NCI-H345 (cell line): ENCODE measurements around the gene RIC8B.
A peak's percentile ranks its signal among the peaks of the same experiment; 100 is the strongest.
"Not testable (repeated sequence)": the region's sequence is repeated elsewhere in the genome, so short reads cannot be mapped to it uniquely, and the experiment has no call there.

Experiments
- DNase-seq: peaks from one replicate; lab custom pipeline; 2025; lab: John Stamatoyannopoulos, UW

Gene RIC8B

DNA sequence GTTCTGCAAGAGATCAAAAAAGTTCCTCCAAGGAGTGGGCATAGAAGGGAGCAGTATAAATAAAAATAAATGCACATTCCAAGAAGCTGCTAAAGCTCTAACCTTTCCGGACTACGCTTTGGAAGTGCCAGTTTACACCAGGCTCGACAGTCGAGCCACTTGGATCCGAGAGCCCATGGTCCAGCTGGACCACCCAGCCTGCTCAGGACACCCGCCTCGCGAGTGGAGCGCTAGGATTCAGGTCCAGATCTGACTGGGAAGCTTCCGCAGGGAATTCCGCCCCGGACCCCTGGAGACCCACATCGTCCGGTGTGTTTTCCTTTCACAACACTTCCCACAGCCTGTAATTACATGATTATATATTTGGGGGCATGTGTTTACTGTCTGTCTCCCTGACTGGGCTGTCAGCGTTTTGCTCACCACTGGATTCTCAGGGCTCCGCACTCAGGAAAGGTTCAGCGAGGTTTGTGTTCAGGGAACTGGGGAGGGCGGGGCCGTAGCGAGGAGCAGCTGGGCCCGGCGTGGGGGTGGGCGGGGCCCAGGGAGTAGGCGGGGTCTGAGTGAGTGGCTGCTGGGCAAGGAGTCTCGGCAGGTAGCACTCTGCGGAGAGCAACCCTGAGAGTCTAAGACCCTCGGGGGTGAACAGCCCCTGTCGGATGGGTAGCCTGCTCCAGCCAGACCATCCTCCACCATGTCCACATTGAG, 128.9 kb downstream of the RIC8B start:
- DNase-seq, result no peak

DNA sequence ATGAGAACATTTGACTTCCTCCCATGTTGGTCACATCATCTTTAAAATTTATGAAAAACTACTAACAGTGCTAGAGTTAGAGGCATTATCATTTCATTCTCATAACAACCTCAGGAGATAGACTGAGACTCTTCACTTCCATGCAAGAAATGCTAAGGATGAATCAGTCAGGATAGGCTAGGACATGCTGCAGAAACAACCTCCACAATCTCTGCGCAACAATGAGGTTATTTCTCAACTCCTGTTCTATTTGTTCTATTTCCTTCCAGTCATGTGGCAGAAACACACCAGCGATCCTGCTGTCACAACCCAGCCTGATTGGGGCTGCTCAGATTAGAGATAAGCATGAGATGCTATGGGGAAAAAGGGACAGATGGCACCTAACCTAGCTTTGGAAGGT, 132.2 kb downstream of the RIC8B start:
- DNase-seq, result no peak

DNA sequence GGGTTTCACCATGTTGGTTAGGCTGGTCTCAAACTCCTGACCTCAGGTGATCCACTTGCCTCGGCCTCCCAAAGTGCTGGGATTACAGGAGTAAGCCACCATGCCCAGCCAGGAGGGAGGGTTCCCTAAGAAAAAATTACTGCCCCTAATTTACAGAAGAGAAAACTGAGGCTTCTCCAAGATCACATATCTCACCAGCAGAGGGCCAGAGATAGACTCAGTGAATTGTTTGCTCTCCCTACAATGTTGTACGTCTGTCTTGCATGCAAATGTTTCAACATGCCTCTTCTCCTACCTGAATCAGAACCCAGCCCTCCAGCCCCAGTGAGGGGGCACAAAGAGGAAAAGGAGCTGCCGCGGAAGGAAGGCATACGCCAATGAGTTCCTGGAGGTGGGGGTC, 132.9 kb downstream of the RIC8B start:
- no peak for DNase-seq

DNA sequence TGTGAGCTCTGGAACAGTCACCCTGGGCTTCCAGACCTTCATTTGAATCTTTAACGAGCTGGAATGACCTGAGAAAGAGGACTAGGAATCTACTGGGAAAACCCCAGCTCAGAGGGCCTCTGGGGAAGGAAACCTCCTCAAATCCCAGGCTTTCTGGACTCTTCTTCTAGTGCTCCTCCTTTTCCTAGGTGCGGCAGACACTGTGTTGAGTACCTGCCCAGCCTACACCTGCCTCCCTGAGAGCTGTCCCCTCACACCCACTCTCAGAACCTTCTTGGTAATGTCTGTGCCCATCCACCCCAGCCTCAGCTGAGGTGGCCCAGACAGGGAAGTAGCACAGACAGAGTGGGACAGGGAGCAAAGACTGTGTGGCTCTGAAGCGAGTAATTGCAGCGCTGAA, 133.4 kb downstream of the RIC8B start:
- DNase-seq, result no peak

DNA sequence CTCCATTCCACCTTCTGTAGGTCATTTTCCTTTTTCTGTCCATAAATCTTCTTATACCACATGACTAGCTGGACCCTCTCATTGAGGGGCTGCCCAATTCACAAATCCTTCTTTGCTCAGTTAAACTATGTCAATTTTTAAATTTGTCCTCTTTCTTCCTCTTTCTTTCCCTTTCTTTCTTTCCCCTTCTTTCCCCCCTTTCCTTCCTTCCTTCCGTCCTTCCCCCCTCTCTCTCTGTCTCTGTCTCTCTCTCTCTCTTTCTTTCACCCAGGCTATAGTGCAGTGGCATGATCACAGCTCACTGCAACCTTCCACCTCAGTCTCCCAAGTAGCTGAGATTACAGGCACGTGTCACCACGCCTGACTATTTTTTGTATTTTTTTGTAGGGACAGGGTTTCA, 134.1 kb downstream of the RIC8B start:
- no peak for DNase-seq

DNA sequence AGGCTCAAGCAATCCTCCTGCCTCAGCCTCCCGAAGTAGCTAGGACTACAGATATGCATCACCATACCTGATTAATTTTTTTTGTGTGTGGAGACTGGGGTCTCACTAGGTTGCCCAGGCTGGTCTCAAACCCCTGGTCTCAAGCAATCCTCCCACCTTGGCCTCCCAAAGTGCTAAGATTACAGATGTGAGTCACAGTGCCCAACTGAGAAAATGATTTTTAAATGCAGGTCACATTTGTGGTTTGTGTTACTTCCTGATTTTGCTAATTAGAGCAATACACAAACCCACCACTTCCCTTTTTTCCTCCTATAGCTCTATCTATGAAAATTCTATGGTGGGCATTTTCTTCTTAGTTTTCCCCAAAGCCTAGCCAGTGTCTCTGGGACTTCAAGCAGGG, 135.7 kb downstream of the RIC8B start:
- DNase-seq, result no peak

DNA sequence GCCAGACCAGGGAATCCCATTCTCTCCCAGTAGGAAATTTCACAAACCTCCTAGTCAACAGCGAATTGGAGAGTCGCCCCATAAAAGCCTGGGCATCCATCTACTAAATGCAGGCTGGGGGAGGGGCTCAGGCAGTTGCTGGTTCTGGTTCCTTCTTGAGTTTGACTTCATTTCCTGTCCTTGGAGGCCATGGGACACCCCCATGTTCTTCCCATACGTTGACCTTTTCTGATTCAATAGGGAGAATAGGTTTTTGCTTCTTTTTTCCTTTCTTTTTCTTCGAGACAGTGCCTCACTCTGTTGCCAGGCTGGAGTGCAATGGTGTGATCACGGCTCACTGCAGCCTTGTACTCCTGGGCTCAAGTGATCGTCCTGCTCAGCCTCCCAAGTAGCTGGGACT, 137.1 kb downstream of the RIC8B start:
- DNase-seq, result no peak

DNA sequence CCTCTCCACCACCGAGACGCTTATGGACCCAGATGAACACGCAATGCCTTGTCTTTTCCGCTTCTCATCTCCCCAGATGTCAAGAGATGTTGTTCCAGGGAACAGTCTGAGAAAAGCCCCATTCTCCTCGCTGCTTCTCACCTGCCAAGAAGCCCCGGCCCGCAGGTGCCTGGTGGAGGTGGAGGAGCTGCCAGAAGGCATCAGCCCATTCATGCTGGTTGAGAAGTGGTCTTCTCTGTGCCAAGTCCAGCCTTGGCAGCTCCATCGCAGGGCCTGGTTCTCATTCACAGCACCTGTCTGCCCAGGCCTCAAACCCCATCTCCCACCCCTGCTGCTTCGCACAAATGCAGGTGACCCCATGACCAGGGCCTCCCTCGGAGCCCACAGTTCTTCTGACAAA, 139.0 kb downstream of the RIC8B start:
- no peak for DNase-seq

DNA sequence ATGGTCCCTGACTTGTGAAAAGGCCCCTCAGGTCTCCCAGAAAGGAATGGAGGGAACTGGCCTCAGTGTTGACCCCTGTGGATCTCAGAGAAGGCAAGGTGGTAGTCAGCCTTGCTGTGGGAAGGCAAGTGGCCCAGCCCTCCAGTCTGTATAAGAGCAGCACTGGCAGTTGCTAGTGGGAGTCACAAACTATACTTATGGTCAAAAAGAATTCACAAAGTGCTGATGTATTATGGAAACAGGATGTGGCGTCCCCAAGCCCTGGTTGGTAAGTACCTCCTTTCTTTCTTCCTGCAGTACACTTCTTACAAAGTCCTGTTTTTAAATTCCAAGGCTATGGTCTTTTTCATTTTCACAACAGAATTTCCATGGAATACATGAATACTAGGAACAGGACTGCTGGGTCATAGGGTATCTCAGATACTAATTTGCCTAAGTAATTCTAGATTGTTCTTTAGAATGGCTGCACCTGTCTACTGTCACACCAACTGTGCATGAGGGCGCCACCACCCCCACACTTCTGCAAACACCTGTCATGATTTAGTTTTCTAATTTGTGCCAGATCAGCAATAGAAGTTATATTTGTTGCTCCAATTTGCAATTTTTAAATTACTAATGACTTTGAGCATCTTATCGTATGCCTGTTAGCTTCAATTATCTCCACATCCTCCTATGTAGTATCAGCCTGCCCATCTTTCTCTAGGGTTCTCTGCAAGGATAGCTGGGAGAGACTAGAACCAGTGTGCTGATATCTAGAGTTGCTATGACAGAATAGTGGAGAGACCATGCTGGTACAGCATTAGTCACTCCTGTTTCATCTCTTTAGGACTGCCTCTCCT, 140.5 kb downstream of the RIC8B start:
- DNase-seq, result no peak

DNA sequence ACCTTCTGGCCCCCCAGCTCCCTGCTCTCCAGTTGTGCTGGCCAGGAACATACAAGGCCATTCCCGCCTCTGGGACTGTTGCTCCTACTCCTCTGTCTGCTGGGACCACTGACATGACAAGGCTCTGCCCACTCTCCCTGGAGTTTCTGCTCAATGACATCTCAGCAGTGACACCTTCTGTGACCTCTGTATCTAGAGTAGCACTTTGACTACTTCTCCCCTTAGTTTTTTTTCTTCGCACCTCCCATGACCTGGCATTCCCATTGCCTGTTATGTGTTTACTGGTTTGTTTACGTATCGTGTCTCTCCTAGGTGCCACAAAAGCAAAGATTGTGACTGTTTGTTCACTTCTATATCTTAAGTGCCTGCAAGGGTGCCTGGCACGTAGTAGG, 141.1 kb downstream of the RIC8B start:
- no peak for DNase-seq

DNA sequence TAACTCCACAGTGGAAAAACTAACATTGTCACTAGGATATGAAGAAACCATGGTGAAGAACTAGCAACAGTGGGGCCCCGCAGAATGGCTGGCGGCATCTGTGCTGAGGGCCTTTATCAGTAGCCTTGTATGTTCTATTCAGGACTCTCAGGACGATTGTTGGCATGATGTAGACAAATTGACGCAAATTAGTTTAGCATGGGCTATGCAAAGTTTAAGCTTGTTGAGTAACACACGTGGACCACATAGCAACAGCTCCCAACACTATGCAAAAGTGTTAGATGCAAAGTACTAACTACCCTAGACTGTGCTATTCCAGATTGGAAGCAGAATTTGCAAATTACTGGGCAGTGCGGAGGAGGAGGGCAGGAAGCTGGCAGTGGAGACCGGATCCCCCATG, 143.0 kb downstream of the RIC8B start:
- DNase-seq, result no peak

DNA sequence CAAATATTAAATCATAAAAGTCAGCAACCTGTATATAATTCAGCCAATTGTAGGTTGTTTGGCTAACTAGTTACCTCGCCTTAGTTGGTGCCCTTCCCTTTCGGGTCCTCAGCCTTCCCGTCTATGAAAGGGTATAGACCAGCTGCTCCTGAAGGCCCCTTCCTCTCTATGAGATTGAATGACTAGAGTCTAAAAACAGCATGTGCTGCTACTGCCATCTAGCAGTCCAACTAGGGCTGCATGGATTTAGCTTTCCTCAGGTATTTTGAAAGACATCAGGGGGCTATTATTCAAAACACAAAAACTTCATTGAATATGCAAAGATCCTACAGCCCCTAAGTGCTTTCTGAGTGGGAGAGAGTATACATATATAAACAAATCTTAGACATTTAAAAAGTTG, 144.3 kb downstream of the RIC8B start:
- peak; percentile 60 for DNase-seq

DNA sequence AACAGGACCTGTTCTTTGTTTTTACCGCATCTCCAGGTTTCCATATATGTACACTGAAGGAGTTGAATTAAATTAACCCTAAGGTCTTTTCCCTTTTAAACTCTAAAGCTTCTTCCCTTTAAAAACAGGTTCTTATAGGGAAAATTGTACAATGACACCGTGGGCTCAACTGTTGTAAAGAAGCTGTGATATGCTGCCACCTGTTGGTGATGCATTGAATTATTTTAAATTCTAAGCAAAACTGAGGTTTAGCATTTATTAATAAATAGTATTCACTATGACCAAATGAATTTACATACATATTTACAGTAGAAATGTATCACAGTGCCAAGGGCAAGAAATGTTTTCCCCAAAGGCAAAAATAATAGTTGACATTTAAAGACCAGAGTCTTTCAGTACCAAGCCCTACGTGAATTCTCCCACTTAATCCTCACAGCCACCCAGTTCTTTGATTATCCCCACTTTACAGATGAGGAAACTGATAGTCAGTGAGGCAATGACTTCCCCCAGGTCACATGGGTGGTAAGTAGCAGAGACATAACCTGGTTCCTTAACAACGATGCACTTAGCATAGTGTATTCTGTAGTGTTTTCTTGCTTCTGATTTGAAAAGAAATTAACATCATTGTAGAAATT, 145.5 kb downstream of the RIC8B start:
- peak; percentile 53 for DNase-seq

DNA sequence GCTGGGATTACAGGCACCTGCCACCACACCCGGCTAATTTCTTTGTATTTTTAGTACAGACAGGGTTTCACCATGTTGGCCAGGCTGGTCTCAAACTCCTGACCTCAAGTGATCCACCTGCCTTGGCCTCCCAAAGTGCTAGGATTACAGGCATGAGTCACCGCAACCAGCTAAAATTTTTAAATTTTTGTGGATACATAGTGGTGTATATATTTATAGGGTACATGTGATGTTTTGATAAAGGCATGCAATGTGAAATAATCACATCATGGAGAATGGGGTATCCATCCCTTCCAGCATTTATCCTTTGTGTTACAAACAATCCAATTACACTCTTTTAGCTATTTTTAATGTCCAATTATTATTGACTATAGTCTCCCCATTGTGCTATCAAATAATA, 147.5 kb downstream of the RIC8B start:
- DNase-seq, result not testable (repeated sequence)

DNA sequence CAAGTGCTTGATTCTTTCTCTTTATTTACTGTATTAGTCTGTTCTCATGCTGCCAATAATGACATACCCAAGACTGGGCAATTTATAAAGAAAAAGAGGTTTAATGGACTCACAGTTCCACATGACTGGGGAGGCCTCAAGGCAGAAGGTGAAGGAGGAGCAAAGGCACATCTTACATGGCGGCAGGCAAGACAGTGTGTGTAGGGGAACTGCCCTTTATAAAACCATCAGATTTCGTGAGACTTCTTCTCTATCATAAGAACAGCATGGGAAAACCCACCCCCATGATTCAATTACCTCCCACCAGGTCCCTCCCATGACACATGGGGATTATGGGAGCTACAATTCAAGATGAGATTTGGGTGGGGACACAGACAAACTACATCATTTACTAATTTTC, 149.1 kb downstream of the RIC8B start:
- not testable (repeated sequence) for DNase-seq

DNA sequence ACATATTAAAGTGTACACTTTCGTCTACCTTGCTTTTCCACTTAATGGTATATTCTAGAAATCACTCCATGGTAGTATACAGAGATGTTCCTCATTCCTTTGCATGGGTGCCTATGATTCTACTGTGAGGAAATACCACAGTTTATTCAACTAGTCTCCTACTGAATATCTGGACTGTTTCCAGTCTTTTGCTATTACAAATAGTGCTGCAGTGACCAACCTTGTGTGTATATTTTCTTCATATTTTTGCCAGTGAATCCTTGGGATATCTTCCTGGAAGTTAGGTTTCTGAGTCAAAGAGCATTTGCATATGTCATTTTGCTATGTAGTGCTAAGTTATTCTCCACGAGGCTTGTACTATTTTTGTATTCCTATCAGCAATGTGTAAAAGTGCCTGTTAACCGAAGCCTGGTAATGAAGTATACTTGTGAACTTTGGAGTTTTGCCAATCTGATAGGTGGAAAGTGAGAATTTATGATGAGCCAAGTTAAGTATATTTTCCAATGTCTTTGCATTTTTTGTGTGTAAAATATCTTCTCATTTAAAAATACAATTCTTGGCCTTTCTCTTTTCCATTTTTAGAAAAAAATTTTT, 149.9 kb downstream of the RIC8B start:
- DNase-seq, result no peak

DNA sequence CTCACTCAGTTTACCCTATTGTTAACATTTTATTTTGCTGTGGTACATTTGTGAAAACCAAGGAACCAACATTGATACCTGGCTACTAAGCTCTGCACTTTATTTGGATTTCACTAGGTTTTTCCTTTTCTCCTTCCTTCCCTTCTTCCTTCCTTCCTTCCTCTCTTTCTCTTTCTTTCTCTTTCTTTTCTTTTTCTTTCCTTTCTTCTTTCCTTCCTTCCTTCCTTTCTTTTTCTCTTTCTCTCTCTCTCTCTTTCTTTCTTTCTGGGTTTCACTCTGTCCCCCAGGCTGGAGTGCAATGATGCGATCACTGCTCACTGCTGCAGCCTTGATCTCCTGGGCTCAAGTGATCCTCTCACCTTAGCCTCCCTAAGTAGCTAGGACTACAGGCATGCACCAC, 152.2 kb downstream of the RIC8B start:
- DNase-seq, result no peak

DNA sequence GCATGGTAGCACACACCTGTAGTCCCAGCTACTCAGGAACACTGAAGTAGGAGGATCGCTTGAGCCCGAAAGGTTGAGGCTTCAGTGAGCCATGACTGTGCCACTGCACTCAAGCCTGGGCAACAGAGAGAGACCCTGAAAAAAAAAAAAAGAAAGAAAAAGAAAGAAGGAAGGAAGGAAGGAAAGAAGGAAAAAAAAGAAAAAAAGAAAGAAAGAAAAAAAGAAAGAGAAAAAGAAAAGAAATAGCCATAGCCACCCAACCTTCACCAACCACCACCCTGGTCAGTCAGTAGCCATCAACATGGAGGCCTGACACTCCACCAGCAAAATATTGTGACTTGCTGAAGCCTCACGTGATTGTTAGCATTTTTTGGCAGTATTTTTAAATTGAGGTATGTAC, 159.8 kb downstream of the RIC8B start:
- DNase-seq, result no peak
